ENCODE data around the gene ALOX5. TPM values are rescaled to one million over a fixed set of nuclear protein-coding genes. Genes with fewer than 3 reads are reported as not detected.

Gene ALOX5
- total RNA-seq, 1 experiment from 2014 or later = 6.1 TPM

GRCh38 chr10:45490277-45490676 is 116.3 kb downstream of the ALOX5 start:
- no peaks in the 10 kb centered on the region for H3K36me3 ChIP-seq (ENCODE audit: control insufficient read depth in 1 of 2, insufficient read depth in 2 of 2, low read length in 2 of 2)
- no peaks in the 10 kb centered on the region for H3K9me2 ChIP-seq (ENCODE audit: insufficient read depth)
- DNase-seq (ENCODE audit: low read depth, low spot score) (no peak), ATAC-seq (no peak)
- RAD21 ChIA-PET (ENCODE audit: low non-redundant PET in 1 of 2, low total read pairs in 2 of 2, uncharacterized antibody in 2 of 2, unreplicated experiment in 2 of 2) = no interaction called here
- BruUV-seq (replicated peaks) = no TSS peak
- no peaks in the 10 kb centered on the region; a peak in 1 of 4 replicates for H3K9me3 ChIP-seq (ENCODE audit: control insufficient read depth in 1 of 2, insufficient read depth in 1 of 2, low read depth in 1 of 2, low read length in 2 of 2)
- no peaks in the 10 kb centered on the region for H3K27me3 ChIP-seq (ENCODE audit: insufficient read depth, low read length)
- no peaks in the 10 kb centered on the region for H3K4me1 ChIP-seq (ENCODE audit: control insufficient read depth in 1 of 2, insufficient read depth in 2 of 2, low read length in 2 of 2)
- CTCF ChIA-PET = no interaction called here
- H3K27ac ChIP-seq (ENCODE audit: low read depth, low read length) = no peak overlapping the region
- H3K4me2 ChIP-seq (ENCODE audit: low read length) = no peak overlapping the region
- H3K4me3 ChIP-seq (replicated peaks in 1 of 2; ENCODE audit: low read depth in 1 of 2, low read length in 2 of 2) = no peak overlapping the region
- TF ChIP-seq JUND (IDR thresholded peaks at IDR 0.05) (no peak), POLR2AphosphoS5 (IDR thresholded peaks at IDR 0.05; ENCODE audit: low read depth, low read length) (no peak), ZFX (IDR thresholded peaks at IDR 0.05) (no peak), CTCF (IDR thresholded peaks at IDR 0.05 in 2 of 3, conservative IDR thresholded peaks at IDR 0.05 in 1 of 3; ENCODE audit: borderline replicate concordance in 1 of 3, insufficient read depth in 1 of 3, low read depth in 2 of 3, low read length in 2 of 3) (no peak), EZH2 (IDR thresholded peaks at IDR 0.05) (no peak)
- H4K20me1 ChIP-seq (ENCODE audit: insufficient read depth) = no peaks in the 10 kb centered on the region
- H3K9ac ChIP-seq (ENCODE audit: low read length) = no peak overlapping the region
- H2AFZ ChIP-seq (ENCODE audit: low read depth, low read length, poor library complexity, severe bottlenecking) = no peak overlapping the region
- POLR2A ChIA-PET = no interaction called here
- intact Hi-C loops (cut with micrococcal nuclease) = no loop called here
- H3K79me2 ChIP-seq (ENCODE audit: insufficient read depth, low read length) = no peaks in the 10 kb centered on the region

GRCh38 chr10:45491061-45491460 is 117.0 kb downstream of the ALOX5 start:
- H3K79me2 ChIP-seq (ENCODE audit: insufficient read depth, low read length) = no peaks in the 10 kb centered on the region
- H3K27ac ChIP-seq (ENCODE audit: low read depth, low read length) = no peak overlapping the region
- DNase-seq (ENCODE audit: low read depth, low spot score) = no peak
- no peaks in the 10 kb centered on the region for H3K4me1 ChIP-seq (ENCODE audit: control insufficient read depth in 1 of 2, insufficient read depth in 2 of 2, low read length in 2 of 2)
- TF ChIP-seq ZBTB33 (IDR thresholded peaks at IDR 0.05; ENCODE audit: extremely low read depth, insufficient replicate concordance, low read length) = no peak
- no peak for TF ChIP-seq TCF7L2 (IDR thresholded peaks at IDR 0.05; ENCODE audit: borderline replicate concordance, extremely low read depth, insufficient read depth, insufficient read length)
- no peak for TF ChIP-seq ZNF274 (IDR thresholded peaks at IDR 0.05; ENCODE audit: low read depth, low read length)
- TF ChIP-seq EGR1 (IDR thresholded peaks at IDR 0.05; ENCODE audit: low read depth) = no peak
- H3K9me3 ChIP-seq (ENCODE audit: control insufficient read depth in 1 of 2, insufficient read depth in 1 of 2, low read depth in 1 of 2, low read length in 2 of 2) = no peaks in the 10 kb centered on the region; a peak in 1 of 4 replicates
- POLR2A ChIA-PET = no interaction called here
- H3K9ac ChIP-seq (ENCODE audit: low read length) = no peak overlapping the region
- RAD21 ChIA-PET (ENCODE audit: low non-redundant PET in 1 of 2, low total read pairs in 2 of 2, uncharacterized antibody in 2 of 2, unreplicated experiment in 2 of 2) = no interaction called here
- no peak overlapping the region for H3K4me2 ChIP-seq (ENCODE audit: low read length)
- no TSS peak for BruUV-seq (replicated peaks)
- H3K27me3 ChIP-seq (ENCODE audit: insufficient read depth, low read length) = no peaks in the 10 kb centered on the region
- H2AFZ ChIP-seq (ENCODE audit: low read depth, low read length, poor library complexity, severe bottlenecking) = no peak overlapping the region
- no peaks in the 10 kb centered on the region for H3K9me2 ChIP-seq (ENCODE audit: insufficient read depth)
- no peak overlapping the region for H3K4me3 ChIP-seq (replicated peaks in 1 of 2; ENCODE audit: low read depth in 1 of 2, low read length in 2 of 2)
- no peaks in the 10 kb centered on the region for H3K36me3 ChIP-seq (ENCODE audit: control insufficient read depth in 1 of 2, insufficient read depth in 2 of 2, low read length in 2 of 2)
- intact Hi-C loops (cut with micrococcal nuclease) = no loop called here
- CTCF ChIA-PET = no interaction called here
- no peak for ATAC-seq
- H4K20me1 ChIP-seq (ENCODE audit: insufficient read depth) = no peaks in the 10 kb centered on the region

All from HCT116 (cell line).